MM.1S (cell line): ENCODE results near the gene MTHFD1.
A peak's percentile ranks its signal among the peaks of the same experiment; 100 is the strongest.

Source experiments
- DNase-seq: peaks from one replicate; pipeline ENCODE4 v3.0.0-alpha.2; 2015
- H2AFZ ChIP-seq: fragments of 300-600 bp; sonication (generic); 2 replicates; pipeline ENCODE4 v1.6.0; 2016; ENCODE audit warnings: antibody characterized with exemption, low read length
- H3F3A ChIP-seq: fragments of 300-600 bp; sonication (generic); 2 replicates; pipeline ENCODE4 v1.6.1; 2016; ENCODE audit warnings: mild to moderate bottlenecking, antibody characterized with exemption, low read length, moderate library complexity, mixed read lengths; ENCODE audit not compliant: insufficient read depth
- H3K27ac ChIP-seq: fragments of 300-600 bp; sonication (generic); 2 replicates; pipeline ENCODE4 v1.5.1; 2016; ENCODE audit warnings: mild to moderate bottlenecking, low read length
- H3K27me3 ChIP-seq: fragments of 300-600 bp; sonication (generic); replicated peaks from 2 replicates; pipeline ENCODE4 v1.6.0; 2016; ENCODE audit warnings: low read length; ENCODE audit not compliant: insufficient read depth
- H3K36me3 ChIP-seq: fragments of 300-600 bp; sonication (generic); replicated peaks from 2 replicates; pipeline ENCODE4 v1.6.1; 2016; ENCODE audit warnings: mild to moderate bottlenecking, low read length, mixed read lengths; ENCODE audit not compliant: insufficient read depth
- H3K4me1 ChIP-seq: fragments of 300-600 bp; sonication (generic); 2 replicates; pipeline ENCODE4 v1.6.1; 2016; ENCODE audit warnings: low read length, mixed read lengths
- H3K4me2 ChIP-seq: fragments of 300-600 bp; sonication (generic); 2 replicates; pipeline ENCODE4 v1.6.0; 2016; ENCODE audit warnings: low read depth, low read length
- H3K4me3 ChIP-seq: fragments of 300-600 bp; sonication (generic); 2 replicates; pipeline ENCODE4 v1.5.1; 2016; ENCODE audit warnings: low read length, mixed read lengths
- H3K79me2 ChIP-seq: fragments of 300-600 bp; sonication (generic); 2 replicates; pipeline ENCODE4 v1.6.1; 2016; ENCODE audit warnings: mixed run types, low read length, mixed read lengths
- H3K9ac ChIP-seq: fragments of 300-600 bp; sonication (generic); 2 replicates; pipeline ENCODE4 v1.6.1; 2016; ENCODE audit warnings: low read length, mixed read lengths
- H3K9me2 ChIP-seq: fragments of 300-600 bp; sonication (generic); replicated peaks from 2 replicates; pipeline ENCODE4 v1.6.1; 2016; ENCODE audit warnings: mild to moderate bottlenecking, low read length, mixed read lengths; ENCODE audit not compliant: insufficient read depth
- H3K9me3 ChIP-seq: fragments of 300-600 bp; sonication (generic); replicated peaks from 2 replicates; pipeline ENCODE4 v1.6.1; 2016; ENCODE audit warnings: mild to moderate bottlenecking, low read length, mixed read lengths; ENCODE audit not compliant: insufficient read depth
- H4K20me1 ChIP-seq: fragments of 300-600 bp; sonication (generic); 2 replicates; pipeline ENCODE4 v1.6.1; 2016; ENCODE audit warnings: mild to moderate bottlenecking, low read length, moderate library complexity, mixed read lengths; ENCODE audit not compliant: insufficient read depth
- CTCF ChIP-seq: fragments of 300-600 bp; sonication (generic); IDR thresholded peaks from 2 replicates; pipeline ENCODE4 v1.5.1; 2016; ENCODE audit warnings: antibody characterized with exemption, low read length, mixed read lengths
- EZH2 ChIP-seq: fragments of 300-600 bp; sonication (generic); optimal IDR thresholded peaks from 2 replicates; pipeline ENCODE3; 2017; ENCODE audit warnings: low read depth, mild to moderate bottlenecking, antibody characterized with exemption, low read length, mixed read lengths
- EZH2phosphoT487 ChIP-seq: fragments of 300-600 bp; sonication (generic); IDR thresholded peaks from 2 replicates; pipeline ENCODE4 v1.6.1; 2018; ENCODE audit warnings: antibody characterized with exemption, low read length

The MTHFD1 gene

GRCh38 chr14:64506721-64507120 is 118.6 kb downstream of the MTHFD1 start:
- Histone ChIP-seq H3K36me3 (no peaks in the 10 kb centered on the region), H3K4me3 (peak overlapping the region; percentile 63), H3K27me3 (no peaks in the 10 kb centered on the region), H3K4me2 (peak overlapping the region; percentile 91), H4K20me1 (peaks cover 6% of the 10 kb centered on the region; the same call in 1 of the 2 replicates), H3K9ac (peak overlapping the region; percentile 59; the same call in 1 of the 2 replicates), H3K27ac (peak overlapping the region; percentile 100; the same call in 1 of the 2 replicates), H3K9me2 (no peaks in the 10 kb centered on the region), H3K79me2 (peaks cover 81% of the 10 kb centered on the region), H3K9me3 (no peaks in the 10 kb centered on the region), H3K4me1 (peaks cover 22% of the 10 kb centered on the region), H3F3A (peaks cover 35% of the 10 kb centered on the region), H2AFZ (no peak overlapping the region)
- no peak for DNase-seq
- TF ChIP-seq CTCF: no peak
- TF ChIP-seq EZH2phosphoT487: no peak
- no peak for TF ChIP-seq EZH2

- Histone ChIP-seq H3F3A (peaks cover 27% of the 10 kb centered on the region), H3K27ac (peak overlapping the region; percentile 100; the same call in 1 of the 2 replicates), H2AFZ (no peak overlapping the region), H3K4me2 (peak overlapping the region; percentile 91), H3K4me1 (peaks cover 22% of the 10 kb centered on the region), H3K9ac (peak overlapping the region; percentile 59; the same call in 1 of the 2 replicates), H3K9me3 (no peaks in the 10 kb centered on the region), H3K36me3 (no peaks in the 10 kb centered on the region), H3K27me3 (no peaks in the 10 kb centered on the region), H3K4me3 (peak overlapping the region; percentile 63), H3K79me2 (peaks cover 81% of the 10 kb centered on the region), H3K9me2 (no peaks in the 10 kb centered on the region), H4K20me1 (peaks cover 7% of the 10 kb centered on the region; the same call in 1 of the 2 replicates)
- no peak for DNase-seq
- TF ChIP-seq EZH2phosphoT487 (no peak), EZH2 (no peak), CTCF (no peak)
These were observed 119.4 kb downstream of the MTHFD1 start for GRCh38 chr14:64507376-64508156.

- H3K4me1 ChIP-seq: peaks cover 22% of the 10 kb centered on the region
- peaks cover 20% of the 10 kb centered on the region for H3F3A ChIP-seq
- peak; percentile 46 for DNase-seq
These were observed 120.1 kb downstream of the MTHFD1 start for GRCh38 chr14:64508215-64508776.

More at GRCh38 chr14:64508215-64508776, 120.1 kb downstream of the MTHFD1 start:
- TF ChIP-seq EZH2 (no peak), CTCF (no peak), EZH2phosphoT487 (no peak)
- H3K4me3 ChIP-seq: peak overlapping the region; percentile 63
- no peaks in the 10 kb centered on the region for H3K9me2 ChIP-seq
- H3K9me3 ChIP-seq: no peaks in the 10 kb centered on the region
- H3K36me3 ChIP-seq: no peaks in the 10 kb centered on the region
- peak overlapping the region; percentile 91 for H3K4me2 ChIP-seq
- peak overlapping the region; percentile 15; the same call in 1 of the 2 replicates for H3K9ac ChIP-seq
- peaks cover 10% of the 10 kb centered on the region; the same call in 1 of the 2 replicates for H4K20me1 ChIP-seq
- no peaks in the 10 kb centered on the region for H3K27me3 ChIP-seq
- peaks cover 81% of the 10 kb centered on the region for H3K79me2 ChIP-seq
- H3K27ac ChIP-seq: peak overlapping the region; percentile 100; the same call in 1 of the 2 replicates
- no peak overlapping the region for H2AFZ ChIP-seq
